HEK293T (cell line): ENCODE data around the gene TUBA8.

ENCODE experiments used
- PKNOX1 ChIP-seq: fragments of 450-650 bp; IDR thresholded peaks from 2 replicates; pipeline ENCODE4 v1.6.1; 2016
- SP1 ChIP-seq: fragments of 450-650 bp; IDR thresholded peaks from 2 replicates; pipeline ENCODE4 v1.6.1; 2017
- SUZ12 ChIP-seq: fragments of 450-650 bp; IDR thresholded peaks from 2 replicates; pipeline ENCODE4 v1.6.1; 2016; ENCODE audit warnings: mild to moderate bottlenecking

- TF ChIP-seq SP1: no peak
- TF ChIP-seq PKNOX1: no peak
- no peak for TF ChIP-seq SUZ12
Measured at GRCh38 chr22:18063306-18063705, 47.3 kb upstream of the TUBA8 start.
